ENCODE measurements around the gene FAM83G. TPM values are rescaled to one million over a fixed set of nuclear protein-coding genes. Genes with fewer than 3 reads are reported as not detected.

Gene FAM83G
- total RNA-seq, 1 experiment from 2014 or later: 31.4 TPM

GRCh38 chr17:19024101-19025078, 19.8 kb upstream of the FAM83G start (continued):
- TF ChIP-seq ZMAT4 (CRISPR knock-in tag; IDR thresholded peaks at IDR 0.05) (no peak), ATF3 (CRISPR knock-in tag; conservative IDR thresholded peaks at IDR 0.05) (no peak)

DNA sequence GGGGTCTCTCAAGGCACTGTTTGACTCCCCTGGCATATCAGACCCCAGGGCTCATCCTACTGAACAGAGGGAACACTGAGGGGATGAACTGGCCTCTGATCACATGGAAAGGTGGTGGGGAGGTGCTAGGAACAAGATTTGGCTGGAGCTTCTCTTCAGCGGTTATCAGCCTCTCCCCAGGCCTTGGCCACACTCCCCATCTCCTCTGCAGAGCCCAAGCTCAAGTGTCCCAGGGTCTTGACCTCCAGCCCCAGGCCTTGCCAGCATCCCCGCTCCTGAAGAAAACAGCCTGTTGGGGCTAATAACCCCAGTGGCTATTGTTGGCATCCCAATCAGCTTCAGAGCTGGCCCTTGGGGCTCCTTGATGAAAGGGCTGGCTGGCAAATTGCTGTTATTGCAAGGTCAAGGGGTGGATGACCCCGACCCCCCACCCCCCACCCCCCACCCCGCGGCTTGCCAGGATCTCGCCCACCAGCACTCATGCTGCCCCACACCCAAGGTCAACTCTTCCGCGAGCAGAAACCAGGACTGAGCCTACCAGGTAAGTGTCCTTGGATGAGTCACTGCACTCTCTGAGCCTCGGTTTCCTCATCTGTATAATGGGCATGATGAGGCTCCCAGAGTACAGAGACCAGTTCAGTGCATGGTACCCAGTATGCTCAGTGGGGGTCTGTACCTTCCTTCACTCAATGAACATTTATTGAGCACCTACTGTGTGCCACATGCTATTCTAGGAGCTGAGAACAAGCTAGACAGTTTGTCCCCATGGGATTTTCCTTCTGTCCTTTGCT, 18.8 kb upstream of the FAM83G start:
- no peak for ATAC-seq
- CTCF ChIA-PET: interaction anchor here (2.5 kb wide), 1 partner anchor 62 kb away, joined by 20 read pairs; no protein-coding TSS in a partner anchor
- Mint-ChIP-seq H3K9me3 (no peaks in the 10 kb centered on the region), H3K4me3 (no peak overlapping the region), H3K27ac (no peak overlapping the region), H3K36me3 (no peaks in the 10 kb centered on the region), H3K4me1 (0 out of 2 replicates have a peak, but pooled peaks cover 3% of the 10 kb centered on the region), H3K27me3 (ENCODE audit: low read depth) (no peaks in the 10 kb centered on the region; the same call in 1 of the 2 replicates)
- no peak for DNase-seq (ENCODE audit: low spot score)
- TF ChIP-seq PRDM15 (CRISPR knock-in tag; IDR thresholded peaks at IDR 0.05) (no peak), RELA (CRISPR knock-in tag; IDR thresholded peaks at IDR 0.05; ENCODE audit: borderline replicate concordance) (no peak), FOXP1 (CRISPR knock-in tag; IDR thresholded peaks at IDR 0.05; ENCODE audit: borderline replicate concordance) (no peak), ZNF219 (CRISPR knock-in tag; IDR thresholded peaks at IDR 0.05; ENCODE audit: borderline replicate concordance) (no peak), ATF1 (CRISPR knock-in tag; IDR thresholded peaks at IDR 0.05) (no peak), NFATC4 (CRISPR knock-in tag; IDR thresholded peaks at IDR 0.05) (no peak), NFE2L1 (CRISPR knock-in tag; IDR thresholded peaks at IDR 0.05) (no peak), TEAD4 (CRISPR knock-in tag; IDR thresholded peaks at IDR 0.05) (no peak), GTF2I (CRISPR knock-in tag; conservative IDR thresholded peaks at IDR 0.05) (no peak), ERG (CRISPR knock-in tag; IDR thresholded peaks at IDR 0.05) (no peak)
- TF ChIP-seq, protein P1, sequence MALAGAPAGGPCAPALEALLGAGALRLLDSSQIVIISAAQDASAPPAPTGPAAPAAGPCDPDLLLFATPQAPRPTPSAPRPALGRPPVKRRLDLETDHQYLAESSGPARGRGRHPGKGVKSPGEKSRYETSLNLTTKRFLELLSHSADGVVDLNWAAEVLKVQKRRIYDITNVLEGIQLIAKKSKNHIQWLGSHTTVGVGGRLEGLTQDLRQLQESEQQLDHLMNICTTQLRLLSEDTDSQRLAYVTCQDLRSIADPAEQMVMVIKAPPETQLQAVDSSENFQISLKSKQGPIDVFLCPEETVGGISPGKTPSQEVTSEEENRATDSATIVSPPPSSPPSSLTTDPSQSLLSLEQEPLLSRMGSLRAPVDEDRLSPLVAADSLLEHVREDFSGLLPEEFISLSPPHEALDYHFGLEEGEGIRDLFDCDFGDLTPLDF (CRISPR knock-in tag; IDR thresholded peaks at IDR 0.05): no peak
- TF ChIP-seq, protein P2, sequence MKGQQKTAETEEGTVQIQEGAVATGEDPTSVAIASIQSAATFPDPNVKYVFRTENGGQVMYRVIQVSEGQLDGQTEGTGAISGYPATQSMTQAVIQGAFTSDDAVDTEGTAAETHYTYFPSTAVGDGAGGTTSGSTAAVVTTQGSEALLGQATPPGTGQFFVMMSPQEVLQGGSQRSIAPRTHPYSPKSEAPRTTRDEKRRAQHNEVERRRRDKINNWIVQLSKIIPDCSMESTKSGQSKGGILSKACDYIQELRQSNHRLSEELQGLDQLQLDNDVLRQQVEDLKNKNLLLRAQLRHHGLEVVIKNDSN (CRISPR knock-in tag; IDR thresholded peaks at IDR 0.05): no peak
- POLR2A ChIA-PET: interaction anchor here (1.2 kb wide), 1 partner anchor 12 kb away, joined by 3 read pairs; no protein-coding TSS in a partner anchor
